ENCODE measurements around the gene RNU1-4.
"Not testable (repeated sequence)": the region's sequence is repeated elsewhere in the genome, so short reads cannot be mapped to it uniquely, and the experiment has no call there.

GRCh38 chr1:16752770-16753169, 12.5 kb downstream of the RNU1-4 start:
- not testable (repeated sequence) for TF ChIP-seq CTCF (IDR thresholded peaks at IDR 0.05; ENCODE audit: extremely low read depth in 1 of 2, insufficient read depth in 1 of 2, low read depth in 1 of 2, low read length in 2 of 2); JUN (IDR thresholded peaks at IDR 0.05; ENCODE audit: borderline replicate concordance, insufficient read depth, insufficient read length, low read depth); POLR2A (IDR thresholded peaks at IDR 0.05; ENCODE audit: low read depth, low read length)
